NK-92 (cell line): ENCODE results near the gene SYK.

Experiments used
- DNase-seq: peaks from one replicate; lab custom pipeline; 2025; ENCODE audit not compliant: unreplicated experiment; lab: John Stamatoyannopoulos, UW

The SYK gene

DNA sequence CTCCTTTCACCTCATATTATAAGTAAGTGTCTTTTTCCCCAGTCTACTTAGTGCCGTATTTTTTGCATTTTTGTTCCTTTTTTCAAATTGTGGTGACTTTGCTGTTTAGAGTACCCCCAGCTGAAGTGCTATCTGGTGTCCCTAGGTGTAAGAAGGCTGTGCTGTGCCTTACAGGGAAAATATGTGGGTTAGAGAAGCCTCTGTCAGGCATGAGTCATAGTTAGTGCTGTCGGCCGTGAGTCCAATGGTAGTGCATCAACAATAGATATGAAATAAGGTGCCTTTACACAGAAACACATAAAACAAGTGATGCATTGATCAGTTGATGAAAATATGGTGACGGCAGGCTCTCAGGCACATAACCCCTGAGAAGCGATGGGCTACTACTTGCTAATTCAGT is 20.1 kb downstream of the SYK start:
- no peak for DNase-seq

GRCh38 chr9:90822866-90823265 is 21.2 kb downstream of the SYK start:
- DNase-seq: no peak

- DNase-seq: no peak
Observed at GRCh38 chr9:90825586-90825985, 24.0 kb downstream of the SYK start.

- no peak for DNase-seq
Observed at GRCh38 chr9:90826326-90827020, 24.9 kb downstream of the SYK start.

- DNase-seq: no peak
Observed at GRCh38 chr9:90827181-90827871, 25.7 kb downstream of the SYK start.

GRCh38 chr9:90830051-90830450 is 28.4 kb downstream of the SYK start:
- no peak for DNase-seq

DNA sequence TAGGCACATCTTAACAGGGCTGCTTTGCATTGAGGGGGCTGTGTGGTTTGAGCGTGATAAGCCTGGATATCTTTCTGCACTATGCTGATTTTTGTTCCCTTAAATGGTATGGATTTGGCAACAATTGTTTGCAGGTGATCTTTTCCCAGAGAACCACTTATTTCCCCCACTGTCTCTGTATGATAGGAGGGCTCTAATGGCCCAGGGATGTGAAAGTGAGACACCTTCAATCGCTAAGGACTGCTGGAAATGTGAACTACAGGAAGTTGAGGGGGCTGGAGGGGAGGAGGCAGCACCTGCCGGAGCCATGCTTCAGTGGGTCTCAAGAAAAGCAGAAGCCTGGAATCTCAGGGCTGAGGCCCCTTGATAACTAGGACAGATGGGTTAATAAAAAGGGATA is 29.4 kb downstream of the SYK start:
- no peak for DNase-seq

DNA sequence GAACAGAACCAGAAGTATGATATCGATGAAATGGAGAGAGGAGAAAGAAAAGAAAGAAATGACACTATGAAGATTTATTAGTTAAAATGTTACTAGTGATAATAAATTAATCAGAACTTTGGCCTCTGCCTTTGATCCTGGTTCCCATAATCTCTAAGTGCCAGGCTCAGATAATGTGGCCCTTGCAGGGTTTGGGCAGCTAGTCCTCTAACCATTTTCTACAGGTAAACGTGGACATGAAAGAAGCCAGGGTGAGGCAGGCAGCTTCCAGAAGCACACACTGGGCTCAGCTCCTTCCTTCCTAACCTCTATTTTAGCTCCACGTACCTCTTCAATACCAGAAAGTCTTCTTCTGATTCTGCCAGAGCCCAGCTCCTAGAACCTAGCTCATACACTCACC is 30.6 kb downstream of the SYK start:
- no peak for DNase-seq

- no peak for DNase-seq
Observed at GRCh38 chr9:90834828-90835595, 33.4 kb downstream of the SYK start.

DNA sequence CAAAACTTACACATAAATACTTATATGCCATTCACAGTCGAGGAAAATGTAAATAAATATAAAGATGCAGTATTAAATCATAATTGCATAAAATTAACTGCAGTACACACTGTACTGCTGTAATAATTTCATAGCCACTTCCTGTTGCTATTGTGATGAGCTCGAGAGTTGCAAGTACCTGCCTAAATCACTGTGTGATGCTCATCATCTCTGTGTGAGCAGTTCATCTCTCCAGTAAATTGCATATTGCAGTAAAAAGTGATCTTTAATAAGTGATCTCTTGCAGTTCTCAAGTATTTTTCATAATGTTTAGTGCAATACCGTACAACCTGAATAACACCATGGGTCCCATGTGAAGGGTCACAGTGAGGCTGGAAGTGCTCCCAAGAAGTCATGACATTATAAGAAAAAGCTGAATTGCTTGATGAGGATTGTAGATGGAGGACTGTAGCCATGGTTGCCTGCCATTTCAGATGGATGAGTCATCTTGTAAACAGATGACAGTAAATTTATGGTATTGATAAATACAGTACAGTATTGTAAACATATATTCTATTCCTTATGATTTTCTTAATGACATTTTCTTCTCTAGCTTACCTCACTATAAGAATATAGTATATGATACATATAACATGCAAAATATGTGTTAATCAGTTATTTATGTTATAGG is 34.9 kb downstream of the SYK start:
- no peak for DNase-seq

DNA sequence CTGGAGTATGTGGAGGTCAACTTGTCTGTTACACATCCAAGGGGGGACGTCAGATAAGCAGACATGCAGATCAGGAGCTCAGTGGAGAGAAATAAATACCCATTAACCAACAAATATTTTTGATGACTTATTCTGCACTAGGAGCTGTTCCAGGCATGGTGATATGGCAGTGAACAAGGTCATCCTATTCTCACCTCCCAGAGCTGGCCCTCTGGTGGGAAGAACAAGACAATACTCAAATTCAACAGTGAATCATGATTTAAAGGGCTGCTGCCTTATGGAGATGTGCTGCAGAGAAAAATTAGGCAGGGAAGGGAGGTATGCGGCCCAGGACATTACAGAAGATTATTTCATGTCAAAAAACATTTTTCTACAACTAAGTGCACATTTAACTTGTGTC is 36.5 kb downstream of the SYK start:
- DNase-seq: no peak

DNA sequence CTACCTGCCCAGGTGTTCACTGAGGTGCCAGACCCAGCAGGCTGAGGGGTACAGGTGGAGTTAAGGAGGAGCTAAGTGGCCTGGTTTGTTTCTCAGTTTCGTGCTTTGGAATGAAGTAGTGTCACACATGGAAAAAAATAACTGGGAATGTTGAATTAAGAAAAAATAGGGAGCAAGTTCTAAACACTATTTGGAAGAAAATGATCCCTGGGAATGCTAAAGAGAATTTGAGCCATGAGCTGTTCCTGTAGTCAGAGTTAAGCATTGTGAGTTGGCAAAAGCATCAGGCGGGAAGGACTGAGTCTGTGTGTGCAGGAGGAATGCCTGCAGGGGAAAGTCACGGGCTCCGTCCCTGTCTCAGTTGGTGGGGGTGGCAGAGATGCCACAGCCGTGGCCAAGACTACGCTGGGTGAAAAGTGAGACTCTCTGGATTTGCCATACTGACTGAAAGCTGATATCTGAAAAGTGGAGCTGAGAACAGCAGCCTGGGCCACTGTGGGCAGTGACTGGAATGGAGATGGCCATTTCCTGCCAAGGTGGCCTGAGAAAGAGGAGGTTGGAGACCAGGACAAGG is 37.0 kb downstream of the SYK start:
- no peak for DNase-seq

- no peak for DNase-seq
Observed at GRCh38 chr9:90839183-90839728, 37.6 kb downstream of the SYK start.

GRCh38 chr9:90840696-90841095 is 39.1 kb downstream of the SYK start:
- DNase-seq: no peak

DNA sequence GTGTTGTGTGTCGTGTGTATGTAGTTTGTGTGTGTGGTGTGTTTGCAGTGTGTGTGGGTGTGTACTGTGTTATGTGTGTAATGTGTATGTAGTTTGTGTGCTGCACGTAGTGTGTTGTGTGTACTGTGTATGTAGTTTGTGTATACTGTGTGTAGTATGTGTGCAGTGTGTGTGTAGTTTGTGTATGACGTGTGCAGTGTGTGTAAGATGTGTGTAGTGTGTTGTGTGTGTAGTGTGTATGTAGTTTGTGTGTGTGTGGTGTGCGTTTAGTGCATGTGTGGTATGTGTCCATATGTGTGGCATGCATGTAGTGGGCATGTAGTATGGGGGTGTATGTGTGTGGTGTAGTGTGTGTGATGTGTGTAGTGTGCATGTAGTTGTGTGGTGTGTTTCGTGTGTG is 39.6 kb downstream of the SYK start:
- DNase-seq: no peak

DNA sequence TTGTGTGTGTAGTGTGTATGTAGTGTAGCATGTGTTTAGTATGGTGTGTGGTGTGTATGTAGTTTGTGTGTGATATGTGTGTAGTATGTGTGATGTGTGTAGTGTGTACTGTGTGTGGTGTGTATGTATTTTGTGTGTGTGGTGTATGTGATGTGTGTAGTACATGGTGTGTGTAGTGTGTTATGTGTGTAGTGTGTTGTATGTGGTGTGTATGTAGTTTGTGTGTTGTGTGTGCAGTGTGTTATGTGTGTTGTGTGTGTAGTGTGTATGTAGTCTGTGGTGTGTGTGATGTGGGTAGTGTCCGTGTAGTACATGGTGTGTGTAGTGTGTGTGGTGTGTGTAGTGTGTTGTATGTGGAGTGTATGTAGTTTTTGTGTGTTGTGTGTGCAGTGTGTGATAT is 40.0 kb downstream of the SYK start:
- DNase-seq: no peak

DNA sequence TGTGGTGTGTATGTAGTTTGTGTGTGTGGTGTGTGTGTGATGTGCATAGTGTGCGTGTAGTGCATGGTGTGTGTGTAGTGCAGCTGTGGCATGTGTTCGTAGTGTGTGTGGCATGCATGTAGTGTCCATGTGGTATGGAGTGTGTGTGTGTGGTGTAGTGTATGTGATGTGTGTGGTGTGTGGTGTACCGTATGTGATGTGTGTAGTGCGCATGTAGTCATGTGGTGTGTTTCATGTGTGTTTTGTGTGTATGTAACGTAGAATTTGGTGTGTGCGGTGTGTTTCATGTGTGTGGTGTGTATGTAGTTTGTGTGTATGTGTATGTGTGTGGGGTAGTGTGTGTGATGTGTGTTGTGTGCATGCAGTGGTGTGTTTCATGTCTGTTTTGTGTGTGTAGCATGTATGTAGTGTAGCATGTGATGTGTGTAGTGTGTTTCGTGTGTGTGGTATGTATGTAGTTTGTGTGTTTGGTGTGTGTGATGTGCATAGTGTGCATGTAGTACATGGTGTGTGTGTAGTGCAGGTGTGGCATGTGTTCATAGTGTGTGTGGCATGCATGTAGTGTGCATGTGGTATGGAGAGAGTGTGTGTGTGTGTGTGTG is 40.7 kb downstream of the SYK start:
- no peak for DNase-seq

- DNase-seq: no peak
Observed at GRCh38 chr9:90842996-90843395, 41.4 kb downstream of the SYK start.

DNA sequence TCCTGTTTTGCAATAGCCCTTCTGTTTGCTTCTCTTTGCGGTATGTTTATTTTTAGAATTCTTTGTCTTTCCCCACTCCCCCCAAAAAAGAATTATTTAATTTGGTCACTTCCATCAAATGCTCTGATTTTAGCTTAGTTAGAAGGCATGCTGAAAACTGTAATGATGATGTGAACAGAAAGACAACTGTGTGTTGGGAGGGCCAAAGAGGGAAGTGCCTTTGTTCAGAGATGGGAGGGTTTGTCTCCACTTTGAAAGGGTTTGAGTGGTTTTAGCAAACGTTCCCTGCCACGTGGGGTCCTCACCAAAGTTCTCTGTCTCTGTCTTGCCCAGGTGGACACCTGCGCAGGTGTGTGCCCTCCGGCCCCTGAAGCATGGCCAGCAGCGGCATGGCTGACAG is 41.9 kb downstream of the SYK start:
- no peak for DNase-seq

DNA sequence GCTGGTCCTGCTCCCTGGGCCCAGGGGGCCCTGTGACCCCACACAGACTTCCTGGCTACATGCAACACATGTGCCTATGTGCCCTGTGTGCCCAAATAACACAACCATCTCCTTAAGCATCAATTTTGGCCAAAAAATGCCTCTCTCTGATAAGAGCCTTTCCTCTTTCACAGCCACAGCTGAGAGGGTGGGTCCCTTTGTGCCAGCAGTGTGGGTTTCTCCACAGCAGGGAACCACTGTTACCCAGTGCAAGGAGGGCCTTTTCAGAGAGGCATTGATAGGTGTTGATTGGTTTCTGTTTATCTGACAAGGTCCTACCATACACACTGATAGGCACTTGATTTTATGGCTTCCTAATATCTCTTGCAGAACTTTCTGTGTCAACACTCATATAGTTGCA is 42.7 kb downstream of the SYK start:
- DNase-seq: no peak
